Trophoblast cell (in vitro differentiated cells and primary cell): ENCODE results near the gene ACP5.

Experiments
- DNase-seq, 2 donors: peaks; one replicate each; pipeline ENCODE4 v3.0.0-alpha.2; 2016
- H2AFZ ChIP-seq: 2 replicates; pipeline ENCODE4 v1.6.1; 2013; ENCODE audit warnings: low read length, moderate library complexity, mild to moderate bottlenecking; ENCODE audit not compliant: insufficient read depth, poor library complexity
- H2AK5ac ChIP-seq: 2 replicates; pipeline ENCODE4 v1.6.1; 2013; ENCODE audit warnings: mild to moderate bottlenecking, low read length
- H2BK120ac ChIP-seq: 2 replicates; pipeline ENCODE4 v1.6.1; 2013; ENCODE audit warnings: low read length, mild to moderate bottlenecking, moderate library complexity; ENCODE audit not compliant: insufficient read depth, poor library complexity
- H2BK12ac ChIP-seq: 2 replicates; pipeline ENCODE4 v1.6.1; 2013; ENCODE audit warnings: mild to moderate bottlenecking, low read length, moderate library complexity
- H2BK5ac ChIP-seq: 2 replicates; pipeline ENCODE4 v1.6.1; 2013; ENCODE audit warnings: low read length, low read depth, moderate library complexity, mild to moderate bottlenecking; ENCODE audit not compliant: poor library complexity
- H3K14ac ChIP-seq: 2 replicates; pipeline ENCODE4 v1.6.1; 2013; ENCODE audit warnings: mild to moderate bottlenecking, low read length
- H3K18ac ChIP-seq: 2 replicates; pipeline ENCODE4 v1.6.1; 2013; ENCODE audit warnings: mild to moderate bottlenecking, low read length
- H3K23ac ChIP-seq: 2 replicates; pipeline ENCODE4 v1.6.1; 2013; ENCODE audit warnings: low read length
- H3K27ac ChIP-seq: 2 replicates; pipeline ENCODE4 v1.5.1; 2013; ENCODE audit warnings: low read depth, mild to moderate bottlenecking, inconsistent platforms, low read length, moderate library complexity
- H3K27me3 ChIP-seq: 2 replicates; pipeline ENCODE4 v1.6.1; 2013; ENCODE audit warnings: inconsistent platforms, mild to moderate bottlenecking, low read length, moderate library complexity; ENCODE audit not compliant: insufficient read depth
- H3K36me3 ChIP-seq, 2 experiments: 1 replicate in 1 of 2; 2 replicates in 1 of 2; pipeline ENCODE4 v1.6.1; 2013; ENCODE audit warnings: low read length in 2 of 2, mild to moderate bottlenecking in 2 of 2, moderate library complexity in 1 of 2; ENCODE audit not compliant: insufficient read depth in 2 of 2, control insufficient read depth in 1 of 2
- H3K4ac ChIP-seq: 2 replicates; pipeline ENCODE4 v1.6.1; 2013; ENCODE audit warnings: low read depth, mild to moderate bottlenecking, low read length, moderate library complexity
- H3K4me1 ChIP-seq, 2 experiments: 1 replicate in 1 of 2; 2 replicates in 1 of 2; pipeline ENCODE4 v1.6.1; 2013; ENCODE audit warnings: low read length in 2 of 2, mild to moderate bottlenecking in 2 of 2, moderate library complexity in 1 of 2; ENCODE audit not compliant: insufficient read depth in 2 of 2, control insufficient read depth in 1 of 2
- H3K4me2 ChIP-seq: 2 replicates; pipeline ENCODE4 v1.6.1; 2013; ENCODE audit warnings: inconsistent platforms, mild to moderate bottlenecking, low read length, moderate library complexity
- H3K4me3 ChIP-seq: 2 replicates; pipeline ENCODE4 v1.5.1; 2013; ENCODE audit warnings: mild to moderate bottlenecking, low read depth, low read length, inconsistent platforms
- H3K79me1 ChIP-seq: one replicate; pipeline ENCODE4 v1.6.1; 2013; ENCODE audit warnings: low read length
- H3K79me2 ChIP-seq: 2 replicates; pipeline ENCODE4 v1.6.1; 2013; ENCODE audit warnings: low read length, mild to moderate bottlenecking; ENCODE audit not compliant: control insufficient read depth, insufficient read depth, poor library complexity
- H3K9ac ChIP-seq: 2 replicates; pipeline ENCODE4 v1.6.1; 2013; ENCODE audit warnings: mild to moderate bottlenecking, low read length
- H3K9me3 ChIP-seq: 2 replicates; pipeline ENCODE4 v1.6.1; 2013; ENCODE audit warnings: low read depth, mild to moderate bottlenecking, control low read depth, inconsistent platforms, low read length; ENCODE audit not compliant: insufficient read depth
- H4K12ac ChIP-seq: 2 replicates; pipeline ENCODE4 v1.6.1; 2013; ENCODE audit warnings: low read depth, mild to moderate bottlenecking, low read length, moderate library complexity
- H4K8ac ChIP-seq: 2 replicates; pipeline ENCODE4 v1.6.1; 2013; ENCODE audit warnings: low read depth, mild to moderate bottlenecking, low read length, moderate library complexity
- H4K91ac ChIP-seq: one replicate; pipeline ENCODE4 v1.6.1; 2013; ENCODE audit warnings: low read depth, mild to moderate bottlenecking, low read length, moderate library complexity
- WGBS: extraction: QIAGEN DNeasy Blood & Tissue Kit; methylation state at CpG from one replicate; pipeline ENCODE4 v1.1.7; 2013; ENCODE audit warnings: missing lambda C conversion rate; ENCODE audit not compliant: insufficient read length, insufficient coverage; ENCODE audit errors: extremely low coverage; 5-methylcytosine and 5-hydroxymethylcytosine counted together

Gene ACP5

DNA sequence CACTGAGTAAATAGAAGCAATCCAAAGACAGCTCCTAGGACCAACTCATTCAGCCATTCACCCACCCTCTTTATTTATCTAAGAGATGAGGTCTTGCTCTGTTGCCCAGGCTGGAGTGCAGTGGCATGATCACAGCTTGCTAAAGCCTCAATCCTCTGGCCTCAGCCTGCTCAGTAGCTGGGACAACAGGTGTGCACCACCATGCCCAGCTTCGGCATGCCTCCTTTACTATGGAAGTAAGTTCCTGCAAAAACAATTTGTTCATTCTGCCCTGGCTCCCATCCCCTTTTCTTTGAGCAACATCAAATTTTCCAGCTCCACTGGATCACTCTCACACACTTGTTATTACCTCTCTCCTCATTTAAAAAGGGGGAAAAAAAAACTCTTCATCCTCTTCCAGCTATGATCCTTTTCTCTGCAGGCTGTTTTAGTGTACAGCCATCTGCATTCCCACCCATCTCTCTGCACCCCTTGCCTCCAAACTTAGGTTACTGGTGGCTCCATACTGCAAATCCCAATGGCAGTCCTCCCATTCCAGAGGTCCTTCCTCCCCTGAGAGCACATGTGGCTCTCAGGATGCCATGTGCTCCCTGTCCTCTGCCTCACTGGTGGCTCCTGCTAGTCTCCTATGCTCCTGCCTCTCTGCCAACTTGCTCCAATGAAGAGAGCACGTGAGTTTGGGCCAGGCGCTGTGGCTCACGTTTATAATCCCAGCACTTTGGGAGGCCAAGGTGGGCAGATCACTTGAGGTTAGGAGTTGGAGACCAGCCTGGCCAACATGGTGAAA lies 20.6 kb downstream of the ACP5 start:
- peaks cover 8 to 9% of the 10 kb centered on the region in 2 experiments for H3K4me1 ChIP-seq
- H3K18ac ChIP-seq, result no peak overlapping the region
- no peak overlapping the region for H3K4me3 ChIP-seq
- H3K9me3 ChIP-seq, result no peaks in the 10 kb centered on the region
- no peak overlapping the region for H4K8ac ChIP-seq
- H3K4ac ChIP-seq, result peak overlapping the region; percentile 1
- no peak overlapping the region for H4K12ac ChIP-seq
- H2AFZ ChIP-seq, result no peak overlapping the region
- H2BK120ac ChIP-seq, result no peak overlapping the region
- no peak overlapping the region for H2BK12ac ChIP-seq
- WGBS, result no CpG with 5 or more reads among the region's 4 CpGs
- H3K4me2 ChIP-seq, result no peak overlapping the region
- no peak overlapping the region for H2AK5ac ChIP-seq
- H3K9ac ChIP-seq, result no peak overlapping the region
- no peak overlapping the region for H3K23ac ChIP-seq
- no peak overlapping the region for H3K27ac ChIP-seq
- H4K91ac ChIP-seq, result no peak overlapping the region
- H3K79me1 ChIP-seq, result peaks cover 6% of the 10 kb centered on the region
- H3K79me2 ChIP-seq, result peaks cover 12% of the 10 kb centered on the region
- no peak for DNase-seq
- H2BK5ac ChIP-seq, result no peak overlapping the region
- no peak overlapping the region for H3K14ac ChIP-seq
- peaks cover 31 to 35% of the 10 kb centered on the region in 2 experiments for H3K36me3 ChIP-seq
- no peaks in the 10 kb centered on the region for H3K27me3 ChIP-seq

DNA sequence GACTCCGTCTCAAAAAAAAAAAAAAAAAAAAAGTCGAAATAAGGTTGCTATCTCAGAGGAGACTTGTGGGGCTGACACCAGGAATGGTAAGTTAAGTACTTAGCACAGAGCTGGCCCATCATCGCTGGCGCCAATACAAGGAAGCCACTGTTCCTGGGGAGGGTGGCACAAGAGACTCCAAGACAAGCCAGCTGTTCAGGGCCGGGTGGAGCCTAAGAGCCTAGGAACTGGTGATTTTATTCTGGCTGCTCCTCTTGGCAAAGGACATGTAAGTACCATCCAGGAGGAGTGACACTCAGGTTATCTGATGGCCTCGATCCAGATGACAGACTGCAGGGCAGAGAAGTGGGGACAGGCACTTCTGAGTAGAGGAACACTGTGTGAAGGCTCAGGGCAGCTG lies 22.2 kb downstream of the ACP5 start:
- no peak overlapping the region for H3K4me2 ChIP-seq
- H3K4me1 ChIP-seq, result peaks cover 8 to 9% of the 10 kb centered on the region in 2 experiments
- H3K18ac ChIP-seq, result no peak overlapping the region
- H4K91ac ChIP-seq, result no peak overlapping the region
- peaks cover 12% of the 10 kb centered on the region for H3K79me2 ChIP-seq
- no CpG with 5 or more reads among the region's 6 CpGs for WGBS
- no peak overlapping the region for H2BK12ac ChIP-seq
- peaks cover 36 to 41% of the 10 kb centered on the region in 2 experiments for H3K36me3 ChIP-seq
- no peaks in the 10 kb centered on the region for H3K9me3 ChIP-seq
- no peaks in the 10 kb centered on the region for H3K27me3 ChIP-seq
- no peak overlapping the region for H2AK5ac ChIP-seq
- DNase-seq, result no peak
- H3K4ac ChIP-seq, result no peak overlapping the region
- H3K27ac ChIP-seq, result no peak overlapping the region
- H2BK5ac ChIP-seq, result no peak overlapping the region
- no peak overlapping the region for H4K8ac ChIP-seq
- no peak overlapping the region for H2BK120ac ChIP-seq
- H3K79me1 ChIP-seq, result peaks cover 6% of the 10 kb centered on the region
- H4K12ac ChIP-seq, result no peak overlapping the region
- H3K14ac ChIP-seq, result no peak overlapping the region
- H3K9ac ChIP-seq, result no peak overlapping the region
- H3K4me3 ChIP-seq, result no peak overlapping the region
- no peak overlapping the region for H2AFZ ChIP-seq
- H3K23ac ChIP-seq, result no peak overlapping the region

DNA sequence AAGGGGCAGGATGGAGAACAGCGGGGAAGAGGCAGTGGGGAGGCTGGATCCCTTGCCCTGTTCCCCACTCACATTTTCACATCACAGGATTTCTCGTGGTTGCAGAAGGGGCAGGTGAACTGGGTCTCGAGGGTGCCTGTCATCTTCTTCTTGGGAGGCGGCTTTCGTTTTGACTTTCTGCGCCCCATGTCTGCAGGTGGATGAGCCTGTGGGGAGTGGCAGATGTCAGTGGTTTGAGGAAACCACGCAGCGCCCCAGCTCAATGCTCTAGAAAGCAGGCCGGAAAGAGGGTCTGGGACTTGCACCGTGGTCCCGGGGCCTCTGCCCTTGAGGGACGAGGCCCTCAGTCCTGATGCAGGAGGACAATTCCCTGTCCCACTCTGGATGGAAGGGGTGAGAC lies 23.3 kb downstream of the ACP5 start:
- Histone ChIP-seq H2BK120ac (no peak overlapping the region), H3K27me3 (no peaks in the 10 kb centered on the region), H2BK5ac (no peak overlapping the region), H4K91ac (no peak overlapping the region), H3K36me3 (peaks cover 47 to 52% of the 10 kb centered on the region in 2 experiments), H3K4ac (no peak overlapping the region), H3K79me1 (peaks cover 4% of the 10 kb centered on the region), H3K9me3 (peaks cover 3% of the 10 kb centered on the region), H3K4me2 (no peak overlapping the region), H4K8ac (no peak overlapping the region), H4K12ac (no peak overlapping the region), H3K18ac (no peak overlapping the region), H3K27ac (no peak overlapping the region), H3K4me1 (peaks cover 8 to 9% of the 10 kb centered on the region in 2 experiments), H3K79me2 (peaks cover 12% of the 10 kb centered on the region), H3K4me3 (no peak overlapping the region), H2AK5ac (no peak overlapping the region), H2BK12ac (no peak overlapping the region), H2AFZ (no peak overlapping the region), H3K14ac (no peak overlapping the region), H3K9ac (no peak overlapping the region), H3K23ac (no peak overlapping the region)
- no CpG with 5 or more reads among the region's 12 CpGs for WGBS
- DNase-seq, result no peak

DNA sequence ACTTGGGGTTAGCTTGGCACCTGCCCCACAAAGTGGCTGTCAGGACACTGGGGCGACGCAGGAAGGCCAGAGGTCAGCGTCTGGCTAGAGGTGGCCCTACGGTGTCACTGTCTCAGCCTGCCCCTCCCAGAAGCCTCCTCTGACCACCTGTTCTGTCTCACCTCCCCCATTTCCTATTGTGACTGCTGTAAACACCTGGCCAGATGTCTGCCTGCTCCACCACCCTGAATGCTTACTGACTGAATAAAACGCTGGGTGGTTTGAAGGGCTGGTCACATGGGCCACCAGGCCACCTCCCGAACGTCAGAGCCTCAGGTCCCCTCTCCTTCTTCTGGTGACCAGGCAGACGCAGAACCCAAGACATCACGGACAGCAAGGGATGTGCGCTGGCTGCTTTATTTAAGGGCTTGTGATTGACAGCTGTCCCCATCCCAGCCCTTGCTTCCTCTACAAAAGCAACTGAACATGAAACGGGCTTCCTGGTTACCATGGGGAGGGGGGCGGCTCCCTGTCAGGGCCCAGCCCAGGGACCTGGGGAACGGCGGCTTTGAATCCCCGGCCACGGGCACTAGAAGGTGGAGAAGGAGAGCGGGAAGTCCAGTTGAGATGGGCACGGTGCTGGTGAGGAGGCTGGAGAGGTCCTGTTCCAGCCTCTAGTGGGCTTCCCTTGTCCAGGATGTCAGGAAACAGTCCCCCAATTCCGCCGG lies 24.6 kb downstream of the ACP5 start:
- Histone ChIP-seq H4K12ac (no peak overlapping the region), H3K27me3 (no peaks in the 10 kb centered on the region), H3K4me1 (peaks cover 1 to 2% of the 10 kb centered on the region in 2 experiments), H3K27ac (no peak overlapping the region), H2BK120ac (no peak overlapping the region), H3K18ac (no peak overlapping the region), H3K23ac (no peak overlapping the region), H3K9ac (no peak overlapping the region), H2AFZ (no peak overlapping the region), H4K8ac (no peak overlapping the region), H2BK5ac (no peak overlapping the region), H2AK5ac (no peak overlapping the region), H3K9me3 (peaks cover 3% of the 10 kb centered on the region), H3K4ac (no peak overlapping the region), H3K4me3 (no peak overlapping the region), H3K4me2 (no peak overlapping the region), H3K79me2 (peaks cover under 1% of the 10 kb centered on the region), H4K91ac (no peak overlapping the region), H3K14ac (no peak overlapping the region), H3K79me1 (no peaks in the 10 kb centered on the region), H2BK12ac (no peak overlapping the region), H3K36me3 (peaks cover 56 to 61% of the 10 kb centered on the region in 2 experiments)
- no peak for DNase-seq
- WGBS, result no CpG with 5 or more reads among the region's 20 CpGs
